Measurements from ENCODE around the gene ANKRD33. TPM values are rescaled to one million over a fixed set of nuclear protein-coding genes. Genes with fewer than 3 reads are reported as not detected.

The ANKRD33 gene
- total and polyA plus RNA-seq, 2 of the 13 experiments (the other 11 are each of a cell fraction or from before 2014, with no cell fraction given) = 0.04 TPM; not detected in 1

DNA sequence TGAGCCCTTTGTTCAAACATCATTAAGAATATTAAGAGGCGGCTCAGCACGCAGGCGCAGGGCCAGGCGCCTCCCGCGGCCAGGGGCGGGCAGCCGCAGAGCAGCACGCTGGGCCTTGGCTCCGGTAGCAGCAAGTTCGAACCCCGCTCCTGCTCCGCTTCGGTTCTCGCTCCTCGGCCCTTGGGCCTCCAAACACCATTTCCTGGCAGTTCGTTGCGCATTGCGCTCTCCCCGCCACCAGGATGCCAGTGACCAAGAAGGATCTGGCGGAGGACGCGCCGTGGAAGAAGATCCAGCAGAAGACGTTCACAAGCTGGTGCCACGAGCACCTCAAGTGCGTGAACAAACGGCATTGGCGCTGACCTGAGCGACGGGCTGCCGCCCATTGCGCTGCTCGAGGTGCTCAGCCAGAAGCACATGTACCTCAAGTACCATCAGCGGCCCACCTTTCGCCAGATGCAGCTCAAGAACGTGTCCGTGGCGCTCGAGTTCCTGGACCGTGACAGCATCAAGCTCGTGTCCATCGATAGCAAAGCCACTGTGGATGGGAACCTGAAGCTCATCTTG, 12.5 kb downstream of the ANKRD33 start:
- Histone ChIP-seq H2AFZ (ENCODE audit: low read length) (no peak overlapping the region), H3K9ac (ENCODE audit: insufficient read depth, low read depth, low read length) (no peak overlapping the region), H3K27ac (ENCODE audit: extremely low read length, insufficient read depth, low read length) (no peak overlapping the region), H3K27me3 (ENCODE audit: control insufficient read depth in 1 of 2, insufficient read depth in 2 of 2, low read length in 2 of 2) (peaks cover 0 to 35% of the 10 kb centered on the region in 2 experiments; a peak in 4 of 5 replicates), H3K4me2 (ENCODE audit: low read depth, low read length) (no peak overlapping the region), H3K4me3 (replicated peaks in 1 of 3; ENCODE audit: insufficient read depth in 1 of 3, low read depth in 2 of 3, low read length in 3 of 3) (no peak overlapping the region), H3K9me3 (ENCODE audit: low read length) (no peaks in the 10 kb centered on the region), H3K79me2 (ENCODE audit: insufficient read depth, low read length) (no peaks in the 10 kb centered on the region), H3K4me1 (ENCODE audit: insufficient read depth, low read length) (no peaks in the 10 kb centered on the region), H3K36me3 (replicated peaks in 1 of 2; ENCODE audit: control insufficient read depth in 1 of 2, insufficient read depth in 2 of 2, low read length in 2 of 2) (no peaks in the 10 kb centered on the region), H4K20me1 (ENCODE audit: insufficient read depth, low read length) (no peaks in the 10 kb centered on the region)
- in situ Hi-C loops (cut with HindIII; ENCODE audit: extremely low pct_ligation_motif_present, low pct_unique_long_range_greater_than_20kb) (no loop called here), intact Hi-C loops (cut with micrococcal nuclease; ENCODE audit: unreplicated experiment) (no loop called here)
- CTCF ChIA-PET (ENCODE audit: low intra/inter-chr PET ratio, low total read pairs) = no interaction called here
- POLR2A ChIA-PET = no interaction called here
- 74% methylated on average over 42 of the region's 43 CpGs for WGBS (ENCODE audit: low lambda C conversion rate)
- no peak for ATAC-seq
- TF ChIP-seq FOXP4 (CRISPR knock-in tag; IDR thresholded peaks at IDR 0.05) = no peak
- TF ChIP-seq SNRNP70 (IDR thresholded peaks at IDR 0.05; ENCODE audit: low read depth, low read length) = no peak
- TF ChIP-seq SIN3B (IDR thresholded peaks at IDR 0.05; ENCODE audit: low read length) = no peak
- TF ChIP-seq HNRNPUL1 (IDR thresholded peaks at IDR 0.05; ENCODE audit: low read depth, low read length) = no peak
- no peak for TF ChIP-seq ZNF33B (CRISPR knock-in tag; IDR thresholded peaks at IDR 0.05)
- no peak for TF ChIP-seq HES4 (CRISPR knock-in tag; IDR thresholded peaks at IDR 0.05; ENCODE audit: borderline replicate concordance)
- no peak for TF ChIP-seq XRCC5 (optimal IDR thresholded peaks at IDR 0.05; ENCODE audit: low read length)
- no peak for TF ChIP-seq NFKB2 (CRISPR knock-in tag; IDR thresholded peaks at IDR 0.05; ENCODE audit: borderline replicate concordance)
- no peak for TF ChIP-seq ELF3 (CRISPR knock-in tag; IDR thresholded peaks at IDR 0.05)
- TF ChIP-seq ZXDC (CRISPR knock-in tag; IDR thresholded peaks at IDR 0.05) = no peak
- TF ChIP-seq ZFP36 (IDR thresholded peaks at IDR 0.05; ENCODE audit: borderline replicate concordance, low read depth, low read length, partially characterized antibody) = no peak
- DNase-seq (ENCODE audit: low spot score) = no peak
- BruUV-seq (replicated peaks) = no TSS peak
- no peak for FAIRE-seq
